Thoracic aorta (tissue), 2 donors: ENCODE data around the gene C2orf92. TPM values are rescaled to one million over a fixed set of nuclear protein-coding genes. Genes with fewer than 3 reads are reported as not detected.

Experiments
- ATAC-seq: fragments of 150-250 bp; one replicate; pipeline ENCODE4 v1.8.0; 2017; ENCODE audit warnings: low read depth; ENCODE audit not compliant: insufficient number of reproducible peaks, low FRiP score
- DNase-seq: peaks from one replicate; pipeline ENCODE4 v3.0.0-alpha.2; 2020; ENCODE audit warnings: low spot score
- H3K27ac ChIP-seq, 2 donors: fragments of 200-600 bp; sonication (generic); 1 replicate in 1 of 2; 2 replicates in 1 of 2; pipeline ENCODE4 v1.5.1; 2016; ENCODE audit warnings: mild to moderate bottlenecking in 2 of 2, moderate library complexity in 2 of 2
- H3K27me3 ChIP-seq: fragments of 200-600 bp; sonication (generic); replicated peaks from 2 replicates; pipeline ENCODE4 v1.6.0; 2016; ENCODE audit warnings: mild to moderate bottlenecking; ENCODE audit not compliant: insufficient read depth
- H3K36me3 ChIP-seq: fragments of 200-600 bp; sonication (generic); one replicate; pipeline ENCODE4 v1.5.1; 2016
- H3K4me1 ChIP-seq, 2 donors: fragments of 200-600 bp; sonication (generic); 1 replicate in 1 of 2; 2 replicates in 1 of 2; pipeline versions ENCODE4 v1.5.1 to v1.6.0; 2016; ENCODE audit warnings: low read depth in 2 of 2, mild to moderate bottlenecking in 1 of 2; ENCODE audit not compliant: control insufficient read depth in 1 of 2
- H3K4me3 ChIP-seq: fragments of 200-600 bp; sonication (generic); 2 replicates; pipeline ENCODE4 v1.5.1; 2016; ENCODE audit warnings: mild to moderate bottlenecking
- H3K9me3 ChIP-seq: fragments of 200-600 bp; sonication (generic); 2 replicates; pipeline ENCODE4 v1.5.1; 2016
- total RNA-seq, 2 donors: library from RNA; depleted of rRNA; stranded (reverse); fragments of >200 nt; gene quantifications; one replicate each; pipeline versions ENCODE4 v1.1.0 to v1.2.3, GENCODE V29; 2016
- TF ChIP-seq, protein P1 (sequence below): fragments of 200-600 bp; sonication (generic); IDR thresholded peaks from one replicate; pipeline ENCODE4 v1.5.1; 2019; ENCODE audit warnings: antibody characterized with exemption

C2orf92 gene
- total RNA-seq, 2 donors from 2014 or later, result 13.7 to 32.0 TPM

DNA sequence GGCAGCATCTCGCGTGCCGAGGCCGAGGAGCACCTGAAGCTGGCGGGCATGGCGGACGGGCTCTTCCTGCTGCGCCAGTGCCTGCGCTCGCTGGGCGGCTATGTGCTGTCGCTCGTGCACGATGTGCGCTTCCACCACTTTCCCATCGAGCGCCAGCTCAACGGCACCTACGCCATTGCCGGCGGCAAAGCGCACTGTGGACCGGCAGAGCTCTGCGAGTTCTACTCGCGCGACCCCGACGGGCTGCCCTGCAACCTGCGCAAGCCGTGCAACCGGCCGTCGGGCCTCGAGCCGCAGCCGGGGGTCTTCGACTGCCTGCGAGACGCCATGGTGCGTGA, 54.5 kb downstream of the C2orf92 start:
- Histone ChIP-seq H3K9me3 (no peaks in the 10 kb centered on the region), H3K27me3 (no peaks in the 10 kb centered on the region), H3K4me1 (peaks cover 0 to 10% of the 10 kb centered on the region in 2 donors), H3K36me3 (no peaks in the 10 kb centered on the region), H3K4me3 (no peak overlapping the region), H3K27ac (no peak overlapping the region)
- TF ChIP-seq, protein P1, sequence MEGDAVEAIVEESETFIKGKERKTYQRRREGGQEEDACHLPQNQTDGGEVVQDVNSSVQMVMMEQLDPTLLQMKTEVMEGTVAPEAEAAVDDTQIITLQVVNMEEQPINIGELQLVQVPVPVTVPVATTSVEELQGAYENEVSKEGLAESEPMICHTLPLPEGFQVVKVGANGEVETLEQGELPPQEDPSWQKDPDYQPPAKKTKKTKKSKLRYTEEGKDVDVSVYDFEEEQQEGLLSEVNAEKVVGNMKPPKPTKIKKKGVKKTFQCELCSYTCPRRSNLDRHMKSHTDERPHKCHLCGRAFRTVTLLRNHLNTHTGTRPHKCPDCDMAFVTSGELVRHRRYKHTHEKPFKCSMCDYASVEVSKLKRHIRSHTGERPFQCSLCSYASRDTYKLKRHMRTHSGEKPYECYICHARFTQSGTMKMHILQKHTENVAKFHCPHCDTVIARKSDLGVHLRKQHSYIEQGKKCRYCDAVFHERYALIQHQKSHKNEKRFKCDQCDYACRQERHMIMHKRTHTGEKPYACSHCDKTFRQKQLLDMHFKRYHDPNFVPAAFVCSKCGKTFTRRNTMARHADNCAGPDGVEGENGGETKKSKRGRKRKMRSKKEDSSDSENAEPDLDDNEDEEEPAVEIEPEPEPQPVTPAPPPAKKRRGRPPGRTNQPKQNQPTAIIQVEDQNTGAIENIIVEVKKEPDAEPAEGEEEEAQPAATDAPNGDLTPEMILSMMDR, result no peak
- DNase-seq (no peak), ATAC-seq (no peak)

DNA sequence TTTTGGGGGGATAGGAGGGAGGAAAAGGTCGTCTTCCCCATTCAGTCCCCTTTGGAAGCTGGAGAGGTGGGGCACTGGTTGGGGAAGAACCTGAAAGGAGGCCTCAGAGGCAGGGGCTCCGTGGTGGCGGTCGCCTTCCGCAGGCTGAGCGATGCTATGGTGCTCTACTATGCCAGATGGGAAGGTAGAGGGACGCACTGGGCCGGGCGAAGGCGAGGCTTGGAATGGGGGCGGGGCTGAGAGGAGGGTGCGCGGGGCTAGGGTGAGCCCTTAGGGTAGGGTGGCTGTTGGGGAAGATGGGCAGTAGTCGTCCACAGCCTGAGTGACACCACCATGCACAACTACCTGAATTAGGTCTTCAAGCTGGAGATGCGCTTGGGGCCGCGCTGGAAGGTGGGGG, 55.0 kb downstream of the C2orf92 start:
- H3K4me1 ChIP-seq, result peaks cover 0 to 10% of the 10 kb centered on the region in 2 donors
- DNase-seq (no peak), ATAC-seq (no peak)
- no peaks in the 10 kb centered on the region for H3K27me3 ChIP-seq
- no peak overlapping the region for H3K4me3 ChIP-seq
- H3K27ac ChIP-seq, result no peak overlapping the region
- no peaks in the 10 kb centered on the region for H3K36me3 ChIP-seq
- TF ChIP-seq, protein P1, result no peak
- no peaks in the 10 kb centered on the region for H3K9me3 ChIP-seq

DNA sequence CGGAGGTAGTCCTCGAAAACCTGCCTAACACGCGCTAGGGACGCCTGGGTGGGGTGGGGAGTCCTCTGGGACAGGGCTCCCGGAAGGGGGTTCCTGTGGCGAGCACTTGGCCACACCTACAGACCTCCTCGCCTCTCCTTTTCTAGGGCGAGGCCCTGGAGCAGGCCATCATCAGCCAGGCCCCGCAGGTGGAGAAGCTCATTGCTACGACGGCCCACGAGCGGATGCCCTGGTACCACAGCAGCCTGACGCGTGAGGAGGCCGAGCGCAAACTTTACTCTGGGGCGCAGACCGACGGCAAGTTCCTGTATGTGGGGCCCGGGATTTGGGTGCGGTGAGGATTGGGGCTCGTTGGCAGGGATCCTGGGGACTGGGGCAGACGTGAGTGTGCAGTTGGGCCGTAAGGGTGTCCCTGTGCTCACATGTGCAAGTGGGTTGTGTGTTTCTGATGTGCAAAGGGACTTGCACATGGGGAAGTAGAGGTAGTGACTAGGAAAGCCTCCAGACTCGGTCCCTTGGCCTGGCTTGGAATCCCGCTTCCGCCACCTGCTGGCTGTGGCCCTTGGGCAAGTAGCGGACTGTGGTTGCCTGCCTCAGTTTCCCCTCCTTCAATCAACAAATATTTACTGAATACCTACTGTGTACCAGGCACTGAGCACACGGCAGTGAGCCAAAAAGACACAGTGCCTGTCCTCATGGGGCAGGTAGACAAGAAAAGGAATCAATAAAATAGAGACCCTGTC, 55.6 kb downstream of the C2orf92 start:
- DNase-seq, result no peak
- TF ChIP-seq, protein P1, result no peak
- Histone ChIP-seq H3K9me3 (peaks cover 5% of the 10 kb centered on the region), H3K4me3 (no peak overlapping the region), H3K27me3 (no peaks in the 10 kb centered on the region), H3K4me1 (peaks cover 0 to 10% of the 10 kb centered on the region in 2 donors), H3K27ac (no peak overlapping the region), H3K36me3 (no peaks in the 10 kb centered on the region)
- no peak for ATAC-seq

DNA sequence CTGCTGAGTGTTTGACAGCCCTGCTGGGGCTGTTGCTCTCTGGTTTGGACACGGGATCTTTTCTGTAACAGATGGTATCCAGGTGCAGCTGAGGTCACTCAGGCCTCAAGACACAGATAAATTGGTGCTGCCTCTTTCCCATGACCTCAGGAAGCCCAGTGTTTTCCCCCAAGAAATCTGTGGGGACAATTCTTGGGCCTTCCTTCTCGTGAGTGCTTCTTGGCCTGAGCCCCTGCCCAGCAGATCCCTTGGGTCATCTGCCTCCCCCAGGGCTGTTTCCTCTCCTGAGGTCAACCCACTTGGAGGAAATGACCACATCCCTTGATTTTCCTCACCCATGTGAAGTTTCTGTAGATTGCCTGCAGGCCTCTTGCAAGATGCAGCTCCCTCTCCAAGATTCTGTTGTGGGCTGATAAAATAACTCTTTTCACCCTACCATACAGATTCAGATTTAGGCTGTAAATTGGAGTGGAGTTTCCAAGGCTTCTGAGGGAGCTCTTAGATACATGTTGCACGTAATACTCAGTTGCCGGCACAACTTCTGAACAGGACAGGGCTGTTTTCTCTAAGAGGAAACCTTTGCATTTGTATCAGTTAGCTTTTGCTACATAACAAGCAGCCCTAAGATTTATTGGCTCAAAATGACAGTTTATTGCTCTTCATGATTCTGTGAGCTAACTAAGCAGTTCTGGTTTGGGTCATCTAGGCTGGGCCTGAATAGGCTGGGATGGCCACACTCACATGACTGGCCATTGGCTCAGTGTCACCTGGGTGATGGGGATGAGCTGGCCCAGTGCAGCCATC, 57.0 kb downstream of the C2orf92 start:
- DNase-seq, result no peak
- H3K4me3 ChIP-seq, result no peak overlapping the region
- ATAC-seq, result no peak
- H3K9me3 ChIP-seq, result peaks cover 9% of the 10 kb centered on the region
- no peaks in the 10 kb centered on the region for H3K36me3 ChIP-seq
- peaks cover 0 to 10% of the 10 kb centered on the region in 2 donors for H3K4me1 ChIP-seq
- H3K27ac ChIP-seq, result no peak overlapping the region
- TF ChIP-seq, protein P1, result no peak
- H3K27me3 ChIP-seq, result no peaks in the 10 kb centered on the region

DNA sequence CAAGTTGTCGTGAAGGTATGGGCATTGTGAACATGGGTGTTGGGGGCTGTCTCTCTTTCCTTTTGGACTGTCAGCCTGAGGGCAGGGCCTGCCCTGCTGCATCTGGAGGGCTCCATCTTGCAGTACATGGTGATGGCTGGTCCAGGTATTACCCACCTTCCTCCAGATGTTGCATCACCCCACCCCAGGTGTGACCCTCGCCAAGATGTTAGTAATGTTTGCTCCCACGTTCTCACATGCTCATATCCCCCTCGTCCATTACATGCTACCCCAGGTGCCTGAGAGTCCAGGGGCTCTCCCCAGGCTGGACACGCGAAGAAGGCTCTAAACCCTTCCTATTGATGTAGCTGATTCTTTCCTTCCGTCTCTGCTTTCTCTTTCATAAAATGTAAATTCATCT, 57.8 kb downstream of the C2orf92 start:
- TF ChIP-seq, protein P1, result no peak
- ATAC-seq, result no peak
- no peaks in the 10 kb centered on the region for H3K27me3 ChIP-seq
- H3K27ac ChIP-seq, result no peak overlapping the region
- no peak for DNase-seq
- no peak overlapping the region for H3K4me3 ChIP-seq
- H3K4me1 ChIP-seq, result peaks cover 0 to 10% of the 10 kb centered on the region in 2 donors
- no peaks in the 10 kb centered on the region for H3K36me3 ChIP-seq
- H3K9me3 ChIP-seq, result peaks cover 9% of the 10 kb centered on the region
